Right renal pelvis (tissue), 4 donors: Measurements from ENCODE around the gene CLDN6. TPM values are rescaled to one million over a fixed set of nuclear protein-coding genes. Genes with fewer than 3 reads are reported as not detected.

Experiments used
- polyA plus RNA-seq, 4 donors: library from polyadenylated mRNA; unstranded; fragments of 120-200 nt; gene quantifications; one replicate each; pipeline ENCODE4 v1.2.1, GENCODE V29; 2013; ENCODE audit not compliant: insufficient read length in 4 of 4

Gene CLDN6
- polyA plus RNA-seq, 4 donors = 32.9 to 44.1 (median 36.4) TPM

Other genes starting within 250 kb of the CLDN6 start
- gene ELOB, start 240.9 kb downstream of the CLDN6 start, polyA plus RNA-seq = 100 to 1,000 TPM; 218 to 336 (median 229) TPM
- under 1 TPM; 0.17 to 0.51 (median 0.36) TPM for gene PRSS33, start 230.6 kb downstream of the CLDN6 start, polyA plus RNA-seq
- gene PRSS41, start 219.7 kb downstream of the CLDN6 start, polyA plus RNA-seq = not detected
- under 1 TPM in 3 of 4 donors, not detected in 1; 0.13 to 0.33 (median 0.20) TPM for gene PRSS21, start 200.9 kb downstream of the CLDN6 start, polyA plus RNA-seq
- gene ZG16B, start 187.9 kb downstream of the CLDN6 start, polyA plus RNA-seq = under 1 TPM; 0.25 to 0.50 (median 0.33) TPM
- gene PRSS22, start 160.0 kb downstream of the CLDN6 start, polyA plus RNA-seq = 1 to 10 TPM; 7.5 to 9.8 (median 8.4) TPM
- 10 to 100 TPM; 19.8 to 34.6 (median 25.6) TPM for gene FLYWCH2, start 135.0 kb downstream of the CLDN6 start, polyA plus RNA-seq
- gene FLYWCH1, start 106.3 kb downstream of the CLDN6 start, polyA plus RNA-seq = 10 to 100 TPM; 19.6 to 25.2 (median 22.3) TPM
- gene KREMEN2, start 53.9 kb downstream of the CLDN6 start, polyA plus RNA-seq = 1 to 10 TPM; 1.0 to 3.3 (median 1.6) TPM
- gene PAQR4, start 48.8 kb downstream of the CLDN6 start, polyA plus RNA-seq = 10 to 100 TPM in 3 of 4 donors, 1 to 10 TPM in 1; 8.6 to 12.7 (median 10.4) TPM
- 10 to 100 TPM; 10.4 to 19.2 (median 14.2) TPM for gene PKMYT1, start 37.7 kb downstream of the CLDN6 start, polyA plus RNA-seq
- gene CLDN9, start 5.3 kb downstream of the CLDN6 start, polyA plus RNA-seq = 1 to 10 TPM; 3.0 to 3.7 (median 3.1) TPM
- 10 to 100 TPM in 3 of 4 donors, 1 to 10 TPM in 1; 7.5 to 18.2 (median 13.0) TPM for gene TNFRSF12A, start 2.2 kb upstream of the CLDN6 start, polyA plus RNA-seq
- gene HCFC1R1, start 5.8 kb upstream of the CLDN6 start, polyA plus RNA-seq = 10 to 100 TPM; 67.1 to 85.2 (median 71.3) TPM
- 10 to 100 TPM; 29.4 to 37.2 (median 32.1) TPM for gene THOC6, start 5.9 kb upstream of the CLDN6 start, polyA plus RNA-seq
- 1 to 10 TPM; 1.2 to 3.8 (median 2.9) TPM for gene BICDL2, start 18.8 kb upstream of the CLDN6 start, polyA plus RNA-seq
- 1 to 10 TPM in 2 of 4 donors, under 1 TPM in 2; 0.78 to 1.8 (median 1.1) TPM for gene MMP25, start 28.4 kb upstream of the CLDN6 start, polyA plus RNA-seq
- gene IL32, start 47.5 kb upstream of the CLDN6 start, polyA plus RNA-seq = 10 to 100 TPM; 29.9 to 47.1 (median 33.9) TPM
- gene ZSCAN10, start 81.1 kb upstream of the CLDN6 start, polyA plus RNA-seq = under 1 TPM in 2 of 4 donors, not detected in 2; 0.11 to 0.12 TPM
- 10 to 100 TPM; 14.5 to 20.3 (median 17.1) TPM for gene ZNF205, start 94.4 kb upstream of the CLDN6 start, polyA plus RNA-seq
- gene ZNF213, start 116.8 kb upstream of the CLDN6 start, polyA plus RNA-seq = 10 to 100 TPM; 10.3 to 15.8 (median 11.4) TPM
- gene OR1F1, start 170.0 kb upstream of the CLDN6 start, polyA plus RNA-seq = not detected
- gene ZNF200, start 217.0 kb upstream of the CLDN6 start, polyA plus RNA-seq = 10 to 100 TPM; 13.3 to 16.9 (median 14.8) TPM
- under 1 TPM; 0.13 to 0.33 (median 0.24) TPM for gene MEFV, start 238.4 kb upstream of the CLDN6 start, polyA plus RNA-seq